GM19468 (cell line): Measurements from ENCODE around the gene CTIF.

Experiments
- ATAC-seq: cut with Tn5 transposase; IDR thresholded peaks from one replicate; pipeline ENCODE4 v1.9.1; 2021; ENCODE audit warnings: mild to moderate bottlenecking, moderate library complexity, moderate number of reproducible peaks; ENCODE audit not compliant: unreplicated experiment; ENCODE audit errors: extremely low read depth

CTIF gene

GRCh38 chr18:48736321-48737260 is 197.8 kb downstream of the CTIF start:
- no peak for ATAC-seq

GRCh38 chr18:48739266-48740067 is 200.6 kb downstream of the CTIF start:
- ATAC-seq, result no peak

DNA sequence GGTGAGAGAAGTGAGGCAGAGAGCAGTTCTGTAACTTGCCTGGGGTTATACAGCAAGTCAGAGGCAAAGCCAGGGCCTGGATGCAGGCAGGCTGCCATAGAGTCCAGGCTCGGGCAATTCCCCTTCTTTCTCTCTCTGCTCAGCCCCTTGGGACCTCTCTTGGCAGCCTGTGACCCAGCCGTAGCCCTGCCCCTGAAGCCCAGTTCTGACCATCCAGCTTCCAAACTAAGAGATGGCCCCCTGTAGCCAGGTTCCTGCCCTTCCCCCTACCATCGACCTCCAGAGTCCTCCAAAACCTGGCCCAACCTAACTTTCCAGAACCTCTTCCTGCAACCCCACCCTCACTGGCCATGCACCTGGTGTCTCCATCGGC is 201.2 kb downstream of the CTIF start:
- no peak for ATAC-seq

DNA sequence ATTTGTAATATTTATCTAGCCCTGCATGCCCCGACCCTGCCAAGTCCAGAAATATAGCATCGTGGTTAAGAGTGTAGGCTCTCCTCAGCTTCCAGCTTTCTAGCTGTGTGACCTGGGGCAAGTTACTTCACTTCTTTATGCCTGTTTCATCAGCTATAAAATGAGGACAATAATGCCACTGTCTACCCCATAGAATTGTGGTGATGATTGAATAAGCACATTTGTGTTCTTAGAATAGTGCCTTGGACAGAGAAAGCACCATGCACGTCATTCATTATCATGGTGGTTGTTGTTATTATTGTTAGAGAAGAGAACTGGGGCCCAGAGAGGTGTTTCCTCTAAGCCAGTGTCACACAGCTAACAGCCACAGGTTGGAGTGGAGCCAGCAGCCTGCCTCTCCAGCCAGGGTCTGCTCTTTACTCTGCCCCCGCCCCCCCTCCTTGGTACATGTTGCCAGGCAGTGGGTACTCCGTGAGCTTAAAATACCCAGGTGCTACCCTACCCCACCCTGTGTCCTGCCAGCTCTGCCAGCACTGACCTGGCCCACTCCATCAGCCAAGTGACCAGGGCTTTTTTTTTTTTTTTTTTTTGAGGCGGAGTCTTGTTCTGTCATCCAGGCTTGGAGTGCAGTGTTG is 202.1 kb downstream of the CTIF start:
- ATAC-seq, result no peak

GRCh38 chr18:48741866-48742265 is 203.0 kb downstream of the CTIF start:
- no peak for ATAC-seq

- ATAC-seq, result no peak
Observed at GRCh38 chr18:48742304-48742703, 203.5 kb downstream of the CTIF start.

DNA sequence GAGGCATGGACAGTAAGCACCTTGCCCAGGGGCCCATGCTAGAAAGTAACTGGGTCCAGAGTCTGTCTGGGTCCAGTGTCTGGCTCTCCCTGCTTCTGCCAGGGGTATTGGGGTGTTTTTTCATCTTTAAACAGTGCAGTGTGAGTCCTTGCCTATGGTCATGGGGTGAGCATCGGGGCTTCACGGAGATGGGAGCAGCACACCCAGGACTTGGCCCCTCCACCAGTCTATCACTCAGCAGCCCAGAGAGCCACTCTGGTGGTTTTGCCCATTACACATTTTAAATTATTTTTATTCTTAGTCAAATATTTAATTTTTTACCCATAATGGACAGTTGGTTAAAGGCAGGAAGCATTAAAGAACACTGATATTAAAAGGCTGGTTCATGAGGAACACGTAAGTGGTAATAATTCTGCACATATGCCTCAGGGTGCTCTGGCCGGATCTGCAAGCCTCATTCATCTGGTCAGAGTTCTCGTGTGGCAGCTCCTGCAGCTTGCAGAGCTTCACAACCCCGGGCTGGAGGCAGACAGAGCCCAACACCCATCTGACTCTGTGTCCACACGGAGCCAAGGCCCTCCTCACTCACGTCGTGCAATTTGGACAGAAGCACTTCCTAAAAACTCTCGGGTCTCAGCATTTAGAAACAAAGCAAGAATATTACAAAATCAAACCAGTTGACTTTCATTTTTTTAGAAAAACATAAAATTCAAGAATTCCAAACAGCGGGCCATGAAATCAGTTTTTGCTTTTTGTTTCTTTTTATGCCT is 204.1 kb downstream of the CTIF start:
- no peak for ATAC-seq

GRCh38 chr18:48743886-48744285 is 205.1 kb downstream of the CTIF start:
- ATAC-seq, result no peak

- no peak for ATAC-seq
Observed at GRCh38 chr18:48745293-48745692, 206.5 kb downstream of the CTIF start.

- ATAC-seq, result no peak
Observed at GRCh38 chr18:48749768-48750167, 210.9 kb downstream of the CTIF start.

DNA sequence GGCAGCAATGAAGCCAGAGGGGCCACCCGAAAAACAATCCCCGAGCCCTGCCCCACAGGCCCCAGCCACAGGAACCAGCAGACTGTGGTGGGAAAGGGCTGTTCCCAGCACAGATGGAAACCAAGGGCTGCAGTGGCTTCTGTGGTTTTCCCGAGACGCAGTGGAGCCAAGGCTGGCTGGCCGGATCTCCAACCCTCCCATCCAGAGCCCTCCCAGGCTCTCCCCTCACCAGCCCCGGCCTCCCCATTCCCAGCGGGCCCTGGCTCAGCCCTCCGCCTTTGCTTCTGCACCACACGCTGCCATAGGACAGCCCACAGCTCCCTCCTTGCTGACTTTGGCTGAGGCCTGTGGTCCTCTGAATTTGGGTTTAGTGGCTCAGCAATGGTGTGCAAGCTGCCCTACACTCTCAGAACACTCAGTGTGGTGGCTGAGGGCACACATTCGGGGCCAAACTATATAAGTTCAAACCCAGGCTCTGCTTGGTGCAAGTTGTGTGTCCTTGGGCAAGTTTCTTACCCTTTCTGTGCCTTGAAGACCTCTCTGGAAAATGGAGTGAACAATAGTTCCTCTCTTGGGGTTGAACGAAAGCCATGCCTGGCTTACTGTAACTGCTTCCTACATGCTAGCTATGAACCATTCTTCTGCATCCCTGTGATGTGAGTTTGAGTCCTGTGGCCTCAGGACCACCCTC is 211.8 kb downstream of the CTIF start:
- ATAC-seq, result no peak

GRCh38 chr18:48751727-48752468 is 213.1 kb downstream of the CTIF start:
- no peak for ATAC-seq

GRCh38 chr18:48752478-48752877 is 213.6 kb downstream of the CTIF start:
- no peak for ATAC-seq

- no peak for ATAC-seq
Observed at GRCh38 chr18:48752928-48753327, 214.1 kb downstream of the CTIF start.

DNA sequence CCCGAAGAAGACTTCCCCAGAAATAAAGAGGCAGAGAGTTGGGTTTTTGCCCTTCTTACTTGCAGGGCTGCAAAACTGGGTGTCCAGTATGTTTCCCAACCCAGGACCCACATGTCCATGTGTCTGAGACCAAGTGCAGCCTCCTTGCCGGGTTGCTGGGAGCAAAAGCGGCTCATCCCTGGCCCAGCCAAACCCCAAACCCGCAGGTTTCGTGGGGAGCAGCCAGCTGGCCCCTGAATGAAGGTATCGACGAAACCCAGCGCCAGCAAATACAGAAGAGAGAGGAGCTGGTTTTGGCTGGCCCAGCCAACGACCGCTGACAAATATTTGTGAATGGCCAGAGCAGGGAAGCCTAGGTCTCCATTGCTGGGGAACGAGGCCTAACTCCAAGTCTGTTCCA is 214.9 kb downstream of the CTIF start:
- ATAC-seq, result no peak

DNA sequence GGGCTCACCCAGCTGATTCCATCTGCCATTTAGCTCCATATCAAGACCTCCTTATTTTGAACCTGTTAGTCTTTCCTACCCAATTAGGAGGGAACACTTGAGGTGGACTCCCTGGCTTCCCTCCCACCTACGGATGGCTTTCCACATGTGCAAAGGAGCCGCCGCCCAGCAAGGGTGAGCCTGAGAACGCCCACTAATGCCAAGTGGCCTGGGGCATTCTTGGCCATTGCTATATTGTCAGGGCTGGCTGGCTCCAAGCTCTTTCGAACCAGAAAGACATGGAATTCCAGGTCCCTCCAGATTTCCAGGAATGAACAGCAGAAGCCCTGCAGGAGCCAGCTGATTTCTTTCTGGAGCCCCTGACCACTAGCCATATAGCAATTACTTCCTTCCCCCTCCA is 215.7 kb downstream of the CTIF start:
- ATAC-seq, result no peak

GRCh38 chr18:48754993-48755473 is 216.2 kb downstream of the CTIF start:
- ATAC-seq, result no peak

GRCh38 chr18:48756511-48757226 is 217.8 kb downstream of the CTIF start:
- no peak for ATAC-seq
